ENCODE results near the gene XPO5. TPM values are rescaled to one million over a fixed set of nuclear protein-coding genes. Genes with fewer than 3 reads are reported as not detected.

The XPO5 gene
- total RNA-seq, 2 donors from 2014 or later = 8.8 to 11.8 TPM

DNA sequence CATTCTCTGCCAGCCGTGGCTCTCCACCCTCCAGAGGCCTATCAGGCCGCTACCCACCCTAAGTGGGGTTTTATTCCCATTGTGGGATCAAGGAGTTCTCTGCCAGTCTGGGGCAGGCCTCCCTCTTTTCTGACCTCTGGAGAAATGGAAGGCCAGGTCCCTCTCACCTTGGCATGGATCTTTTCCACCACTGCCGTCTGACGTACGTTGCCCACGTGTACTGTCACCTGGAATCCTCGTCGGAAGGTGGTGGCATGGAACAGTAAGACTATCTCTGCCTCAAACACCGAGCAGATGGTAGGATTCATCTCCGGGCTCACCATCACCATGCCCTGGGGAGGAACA lies 46.0 kb upstream of the XPO5 start:
- peaks cover 0 to 10% of the 10 kb centered on the region in 2 donors for H3K4me1 ChIP-seq
- TF ChIP-seq CTCF (IDR thresholded peaks at IDR 0.05) = no peak
- H3K27me3 ChIP-seq = no peaks in the 10 kb centered on the region
- no peaks in the 10 kb centered on the region for H3K9me3 ChIP-seq
- DNase-seq (ENCODE audit: low spot score) = no peak
- no peak overlapping the region for H3K4me3 ChIP-seq
- no peak overlapping the region for H3K27ac ChIP-seq
- H3K36me3 ChIP-seq = peaks cover 62% of the 10 kb centered on the region

DNA sequence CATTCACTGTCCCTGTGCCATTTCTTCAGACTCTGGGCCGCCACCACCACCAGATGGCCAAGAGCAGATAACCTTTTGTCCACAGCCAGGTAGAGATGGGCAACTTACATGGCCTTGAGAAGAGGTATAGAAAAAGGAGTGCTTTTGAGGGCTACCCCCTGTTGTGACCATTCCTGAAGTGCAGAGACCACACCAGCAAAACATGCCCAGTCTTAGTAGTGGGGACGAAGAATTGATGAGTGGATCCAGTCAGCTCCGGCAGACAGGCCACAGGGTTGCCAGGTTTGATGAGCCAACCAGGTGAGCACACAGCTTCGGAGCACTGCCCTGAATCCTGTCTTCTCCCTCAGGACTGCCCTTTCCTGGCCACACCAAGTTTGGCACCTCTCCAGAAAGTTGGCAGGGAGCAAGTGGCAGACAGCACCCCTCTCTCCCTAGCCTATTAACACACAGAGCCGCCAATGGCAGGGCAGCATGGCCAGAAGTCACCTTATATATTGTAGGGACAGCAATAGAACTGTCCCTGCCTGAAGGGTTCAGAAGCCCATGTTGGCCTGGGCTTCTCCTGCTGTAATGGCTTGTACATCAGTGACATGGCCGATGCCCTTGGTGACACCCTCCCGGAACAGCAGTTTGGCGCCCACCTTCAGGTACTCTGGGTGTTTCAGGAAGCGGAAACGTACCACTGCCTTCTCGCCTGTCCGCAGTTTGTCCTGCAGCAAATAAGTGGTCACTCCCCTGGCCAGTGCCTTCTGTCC lies 45.4 kb upstream of the XPO5 start:
- TF ChIP-seq CTCF (IDR thresholded peaks at IDR 0.05) = no peak
- no peaks in the 10 kb centered on the region for H3K9me3 ChIP-seq
- H3K4me3 ChIP-seq = no peak overlapping the region
- peaks cover 0 to 4% of the 10 kb centered on the region in 2 donors for H3K4me1 ChIP-seq
- H3K27me3 ChIP-seq = no peaks in the 10 kb centered on the region
- H3K27ac ChIP-seq = no peak overlapping the region
- DNase-seq (ENCODE audit: low spot score) = no peak
- peaks cover 62% of the 10 kb centered on the region for H3K36me3 ChIP-seq

- peak; percentile 9 for DNase-seq (ENCODE audit: low spot score)
- Histone ChIP-seq H3K4me3 (no peak overlapping the region), H3K27me3 (no peaks in the 10 kb centered on the region), H3K27ac (no peak overlapping the region), H3K36me3 (peaks cover 35% of the 10 kb centered on the region), H3K9me3 (no peaks in the 10 kb centered on the region), H3K4me1 (no peaks in the 10 kb centered on the region)
- TF ChIP-seq CTCF (IDR thresholded peaks at IDR 0.05) = no peak
Measured at GRCh38 chr6:43616725-43617472, 41.1 kb upstream of the XPO5 start.

- no peaks in the 10 kb centered on the region for H3K4me1 ChIP-seq
- H3K4me3 ChIP-seq = no peak overlapping the region
- TF ChIP-seq CTCF (IDR thresholded peaks at IDR 0.05) = no peak
- H3K36me3 ChIP-seq = peaks cover 27% of the 10 kb centered on the region
- H3K9me3 ChIP-seq = no peaks in the 10 kb centered on the region
- H3K27me3 ChIP-seq = no peaks in the 10 kb centered on the region
- DNase-seq (ENCODE audit: low spot score) = no peak
- H3K27ac ChIP-seq = no peak overlapping the region
Measured at GRCh38 chr6:43614396-43614730, 38.5 kb upstream of the XPO5 start.

- Histone ChIP-seq H3K36me3 (peaks cover 27% of the 10 kb centered on the region), H3K9me3 (no peaks in the 10 kb centered on the region), H3K27ac (no peak overlapping the region), H3K27me3 (no peaks in the 10 kb centered on the region), H3K4me1 (no peaks in the 10 kb centered on the region), H3K4me3 (no peak overlapping the region)
- DNase-seq (ENCODE audit: low spot score) = no peak
- TF ChIP-seq CTCF (IDR thresholded peaks at IDR 0.05) = no peak
Measured at GRCh38 chr6:43613721-43614395, 38.0 kb upstream of the XPO5 start.
